ENCODE results near the gene DPPA3. TPM values are rescaled to one million over a fixed set of nuclear protein-coding genes. Genes with fewer than 3 reads are reported as not detected.

The DPPA3 gene
- total and polyA plus RNA-seq, 2 of the 13 experiments (the other 11 are each of a cell fraction or from before 2014, with no cell fraction given), result not detected

GRCh38 chr12:7716381-7716780 is 5.1 kb downstream of the DPPA3 start (continued):
- TF ChIP-seq, protein P1, sequence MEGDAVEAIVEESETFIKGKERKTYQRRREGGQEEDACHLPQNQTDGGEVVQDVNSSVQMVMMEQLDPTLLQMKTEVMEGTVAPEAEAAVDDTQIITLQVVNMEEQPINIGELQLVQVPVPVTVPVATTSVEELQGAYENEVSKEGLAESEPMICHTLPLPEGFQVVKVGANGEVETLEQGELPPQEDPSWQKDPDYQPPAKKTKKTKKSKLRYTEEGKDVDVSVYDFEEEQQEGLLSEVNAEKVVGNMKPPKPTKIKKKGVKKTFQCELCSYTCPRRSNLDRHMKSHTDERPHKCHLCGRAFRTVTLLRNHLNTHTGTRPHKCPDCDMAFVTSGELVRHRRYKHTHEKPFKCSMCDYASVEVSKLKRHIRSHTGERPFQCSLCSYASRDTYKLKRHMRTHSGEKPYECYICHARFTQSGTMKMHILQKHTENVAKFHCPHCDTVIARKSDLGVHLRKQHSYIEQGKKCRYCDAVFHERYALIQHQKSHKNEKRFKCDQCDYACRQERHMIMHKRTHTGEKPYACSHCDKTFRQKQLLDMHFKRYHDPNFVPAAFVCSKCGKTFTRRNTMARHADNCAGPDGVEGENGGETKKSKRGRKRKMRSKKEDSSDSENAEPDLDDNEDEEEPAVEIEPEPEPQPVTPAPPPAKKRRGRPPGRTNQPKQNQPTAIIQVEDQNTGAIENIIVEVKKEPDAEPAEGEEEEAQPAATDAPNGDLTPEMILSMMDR (CRISPR knock-in tag; IDR thresholded peaks at IDR 0.05), result peak; percentile 68
- TF ChIP-seq SMC3 (IDR thresholded peaks at IDR 0.05; ENCODE audit: low read length), result peak; percentile 43; the same call in 1 of the 2 replicates
- no peak for TF ChIP-seq RBM39 (IDR thresholded peaks at IDR 0.05; ENCODE audit: low read depth, low read length, poor library complexity, severe bottlenecking)
- TF ChIP-seq, protein P2, sequence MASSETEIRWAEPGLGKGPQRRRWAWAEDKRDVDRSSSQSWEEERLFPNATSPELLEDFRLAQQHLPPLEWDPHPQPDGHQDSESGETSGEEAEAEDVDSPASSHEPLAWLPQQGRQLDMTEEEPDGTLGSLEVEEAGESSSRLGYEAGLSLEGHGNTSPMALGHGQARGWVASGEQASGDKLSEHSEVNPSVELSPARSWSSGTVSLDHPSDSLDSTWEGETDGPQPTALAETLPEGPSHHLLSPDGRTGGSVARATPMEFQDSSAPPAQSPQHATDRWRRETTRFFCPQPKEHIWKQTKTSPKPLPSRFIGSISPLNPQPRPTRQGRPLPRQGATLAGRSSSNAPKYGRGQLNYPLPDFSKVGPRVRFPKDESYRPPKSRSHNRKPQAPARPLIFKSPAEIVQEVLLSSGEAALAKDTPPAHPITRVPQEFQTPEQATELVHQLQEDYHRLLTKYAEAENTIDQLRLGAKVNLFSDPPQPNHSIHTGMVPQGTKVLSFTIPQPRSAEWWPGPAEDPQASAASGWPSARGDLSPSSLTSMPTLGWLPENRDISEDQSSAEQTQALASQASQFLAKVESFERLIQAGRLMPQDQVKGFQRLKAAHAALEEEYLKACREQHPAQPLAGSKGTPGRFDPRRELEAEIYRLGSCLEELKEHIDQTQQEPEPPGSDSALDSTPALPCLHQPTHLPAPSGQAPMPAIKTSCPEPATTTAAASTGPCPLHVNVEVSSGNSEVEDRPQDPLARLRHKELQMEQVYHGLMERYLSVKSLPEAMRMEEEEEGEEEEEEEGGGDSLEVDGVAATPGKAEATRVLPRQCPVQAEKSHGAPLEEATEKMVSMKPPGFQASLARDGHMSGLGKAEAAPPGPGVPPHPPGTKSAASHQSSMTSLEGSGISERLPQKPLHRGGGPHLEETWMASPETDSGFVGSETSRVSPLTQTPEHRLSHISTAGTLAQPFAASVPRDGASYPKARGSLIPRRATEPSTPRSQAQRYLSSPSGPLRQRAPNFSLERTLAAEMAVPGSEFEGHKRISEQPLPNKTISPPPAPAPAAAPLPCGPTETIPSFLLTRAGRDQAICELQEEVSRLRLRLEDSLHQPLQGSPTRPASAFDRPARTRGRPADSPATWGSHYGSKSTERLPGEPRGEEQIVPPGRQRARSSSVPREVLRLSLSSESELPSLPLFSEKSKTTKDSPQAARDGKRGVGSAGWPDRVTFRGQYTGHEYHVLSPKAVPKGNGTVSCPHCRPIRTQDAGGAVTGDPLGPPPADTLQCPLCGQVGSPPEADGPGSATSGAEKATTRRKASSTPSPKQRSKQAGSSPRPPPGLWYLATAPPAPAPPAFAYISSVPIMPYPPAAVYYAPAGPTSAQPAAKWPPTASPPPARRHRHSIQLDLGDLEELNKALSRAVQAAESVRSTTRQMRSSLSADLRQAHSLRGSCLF (CRISPR knock-in tag; IDR thresholded peaks at IDR 0.05; ENCODE audit: borderline replicate concordance), result no peak
- peak; percentile 68 for TF ChIP-seq STAG1 (CRISPR knock-in tag; IDR thresholded peaks at IDR 0.05)
- no peak for TF ChIP-seq ZNF501 (CRISPR knock-in tag; IDR thresholded peaks at IDR 0.05)
- no peak for TF ChIP-seq GABPB1 (CRISPR knock-in tag; IDR thresholded peaks at IDR 0.05)
- TF ChIP-seq HOXA5 (CRISPR knock-in tag; IDR thresholded peaks at IDR 0.05), result no peak
- TF ChIP-seq PRDM15 (CRISPR knock-in tag; IDR thresholded peaks at IDR 0.05), result no peak
- TF ChIP-seq, protein P3, sequence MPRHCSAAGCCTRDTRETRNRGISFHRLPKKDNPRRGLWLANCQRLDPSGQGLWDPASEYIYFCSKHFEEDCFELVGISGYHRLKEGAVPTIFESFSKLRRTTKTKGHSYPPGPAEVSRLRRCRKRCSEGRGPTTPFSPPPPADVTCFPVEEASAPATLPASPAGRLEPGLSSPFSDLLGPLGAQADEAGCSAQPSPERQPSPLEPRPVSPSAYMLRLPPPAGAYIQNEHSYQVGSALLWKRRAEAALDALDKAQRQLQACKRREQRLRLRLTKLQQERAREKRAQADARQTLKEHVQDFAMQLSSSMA (CRISPR knock-in tag; IDR thresholded peaks at IDR 0.05), result no peak
- TF ChIP-seq SP2 (CRISPR knock-in tag; IDR thresholded peaks at IDR 0.05), result no peak
- TF ChIP-seq ZBTB3 (CRISPR knock-in tag; IDR thresholded peaks at IDR 0.05; ENCODE audit: borderline replicate concordance, low read depth), result no peak
- no peak for TF ChIP-seq IRX3 (CRISPR knock-in tag; IDR thresholded peaks at IDR 0.05; ENCODE audit: borderline replicate concordance, low read depth)
- no peak for TF ChIP-seq ZNF331 (CRISPR knock-in tag; IDR thresholded peaks at IDR 0.05)
- TF ChIP-seq PPARG (CRISPR knock-in tag; conservative IDR thresholded peaks at IDR 0.05), result no peak
- no peak for TF ChIP-seq HNF4A (CRISPR knock-in tag; IDR thresholded peaks at IDR 0.05)
- 0 out of 2 replicates have a peak, but pooled peaks have one; percentile 25 for TF ChIP-seq BHLHE40 (IDR thresholded peaks at IDR 0.05; ENCODE audit: low read length)
- peak; percentile 98 for TF ChIP-seq TEAD3 (CRISPR knock-in tag; optimal IDR thresholded peaks at IDR 0.05; ENCODE audit: borderline replicate concordance)
- no peak for TF ChIP-seq ZNF747 (CRISPR knock-in tag; IDR thresholded peaks at IDR 0.05; ENCODE audit: borderline replicate concordance)
- 0 out of 2 replicates have a peak, but pooled peaks have one; percentile 13 for TF ChIP-seq RAD21 (CRISPR knock-in tag; IDR thresholded peaks at IDR 0.05)
- TF ChIP-seq ZNF567 (CRISPR knock-in tag; IDR thresholded peaks at IDR 0.05; ENCODE audit: borderline replicate concordance), result no peak

All from HepG2 (cell line).